Neural cell (in vitro differentiated cells): ENCODE results near the gene SAP30L. TPM values are rescaled to one million over a fixed set of nuclear protein-coding genes. Genes with fewer than 3 reads are reported as not detected.

Source experiments
- H2AFZ ChIP-seq: fragments of 200-600, 300-800 bp; sonication (generic), shearing (Covaris generic); 2 replicates; pipeline ENCODE4 v1.6.0; 2014; ENCODE audit warnings: low read depth, mild to moderate bottlenecking, antibody characterized with exemption, low read length, moderate library complexity
- H3F3A ChIP-seq: fragments of 200-600 bp; shearing (Covaris generic); 2 replicates; pipeline ENCODE4 v1.6.1; 2016; ENCODE audit warnings: mild to moderate bottlenecking, moderate library complexity, mixed read lengths, antibody characterized with exemption, low read length; ENCODE audit not compliant: insufficient read depth, poor library complexity, severe bottlenecking
- H3K27ac ChIP-seq: fragments of 200-600, 300-800 bp; sonication (generic), shearing (Covaris generic); 2 replicates; pipeline ENCODE4 v1.5.1; 2014; ENCODE audit warnings: mild to moderate bottlenecking, low read length, moderate library complexity
- H3K27me3 ChIP-seq: fragments of 300-800, 200-600 bp; sonication (generic), shearing (Covaris generic); 2 replicates; pipeline ENCODE4 v1.6.0; 2014; ENCODE audit warnings: mild to moderate bottlenecking, low read depth, low read length, moderate library complexity; ENCODE audit not compliant: insufficient read depth
- H3K36me3 ChIP-seq: fragments of 300-800, 200-600 bp; sonication (generic), shearing (Covaris generic); 2 replicates; pipeline ENCODE4 v1.5.1; 2014; ENCODE audit warnings: mild to moderate bottlenecking, antibody characterized with exemption, low read length, moderate library complexity; ENCODE audit not compliant: insufficient read depth
- H3K4me2 ChIP-seq: fragments of 300-800, 200-600 bp; sonication (generic), shearing (Covaris generic); 2 replicates; pipeline ENCODE4 v1.6.0; 2014; ENCODE audit warnings: mild to moderate bottlenecking, low read length
- H3K4me3 ChIP-seq: fragments of 300-800, 200-600 bp; sonication (generic), shearing (Covaris generic); 2 replicates; pipeline ENCODE4 v1.5.1; 2014; ENCODE audit warnings: mild to moderate bottlenecking, low read length, moderate library complexity
- H3K79me2 ChIP-seq: fragments of 200-600 bp; shearing (Covaris generic); replicated peaks from 2 replicates; pipeline ENCODE4 v1.6.0; 2014; ENCODE audit warnings: mild to moderate bottlenecking, low read length, moderate library complexity; ENCODE audit not compliant: insufficient read depth
- H3K9ac ChIP-seq: fragments of 300-800, 200-600 bp; sonication (generic), shearing (Covaris generic); 2 replicates; pipeline ENCODE4 v1.6.1; 2016; ENCODE audit warnings: mild to moderate bottlenecking, low read length, mixed read lengths
- H3K9me2 ChIP-seq: fragments of 200-600 bp; shearing (Covaris generic); 2 replicates; pipeline ENCODE4 v1.6.1; 2016; ENCODE audit warnings: mild to moderate bottlenecking, low read length, mixed read lengths; ENCODE audit not compliant: insufficient read depth
- H3K9me3 ChIP-seq: fragments of 200-600, 300-800 bp; sonication (generic), shearing (Covaris generic); 2 replicates; pipeline ENCODE4 v1.6.1; 2016; ENCODE audit warnings: mild to moderate bottlenecking, mixed run types, low read length, moderate library complexity, mixed read lengths
- H4K20me1 ChIP-seq: fragments of 200-600 bp; shearing (Covaris generic); 2 replicates; pipeline ENCODE4 v1.6.1; 2016; ENCODE audit warnings: mild to moderate bottlenecking, mixed run types; ENCODE audit not compliant: insufficient read depth
- EP300 ChIP-seq: fragments of 450-650 bp; conservative IDR thresholded peaks from 2 replicates; pipeline ENCODE4 v1.6.1; 2014; ENCODE audit warnings: antibody characterized with exemption, mild to moderate bottlenecking, moderate library complexity; ENCODE audit not compliant: poor library complexity, severe bottlenecking
- EZH2 ChIP-seq: fragments of 200-600, 300-800 bp; shearing (Covaris generic), sonication (generic); IDR thresholded peaks from 2 replicates; pipeline ENCODE4 v1.6.1; 2014; ENCODE audit warnings: antibody characterized with exemption, low read length, borderline replicate concordance, mild to moderate bottlenecking; ENCODE audit not compliant: insufficient read depth, poor library complexity, severe bottlenecking
- MXI1 ChIP-seq: fragments of 450-650 bp; conservative IDR thresholded peaks from 2 replicates; pipeline ENCODE4 v1.6.1; 2014; ENCODE audit warnings: antibody characterized with exemption, mild to moderate bottlenecking; ENCODE audit not compliant: poor library complexity, severe bottlenecking
- POLR2AphosphoS5 ChIP-seq: IDR thresholded peaks from 2 replicates; pipeline ENCODE4 v1.6.1; 2012
- RAD21 ChIP-seq: fragments of 450-650 bp; conservative IDR thresholded peaks from 2 replicates; pipeline ENCODE4 v1.6.1; 2014; ENCODE audit warnings: antibody characterized with exemption, mild to moderate bottlenecking, moderate library complexity
- SMC3 ChIP-seq: fragments of 450-650 bp; conservative IDR thresholded peaks from 2 replicates; pipeline ENCODE4 v1.6.1; 2014; ENCODE audit warnings: antibody characterized with exemption, mild to moderate bottlenecking, moderate library complexity; ENCODE audit not compliant: poor library complexity
- TAF1 ChIP-seq: IDR thresholded peaks from 2 replicates; pipeline ENCODE4 v1.6.1; 2012; ENCODE audit warnings: low read depth
- polyA plus RNA-seq: library from polyadenylated mRNA; depleted of rRNA; stranded (reverse); fragments of >200 nt; gene quantifications from 2 replicates; pipeline ENCODE4 v1.2.3, GENCODE V29; 2014
- TF ChIP-seq, protein P1 (sequence below): fragments of 450-650 bp; IDR thresholded peaks from 2 replicates; pipeline ENCODE4 v1.5.1; 2014; ENCODE audit warnings: antibody characterized with exemption, mild to moderate bottlenecking, moderate library complexity; ENCODE audit not compliant: poor library complexity, severe bottlenecking
- TF ChIP-seq, protein P2 (sequence below): IDR thresholded peaks from 2 replicates; pipeline ENCODE4 v1.6.1; 2012; ENCODE audit warnings: borderline replicate concordance

Gene SAP30L
- polyA plus RNA-seq, 1 donor from 2014 or later = 18.5 TPM

- Histone ChIP-seq H4K20me1 (no peaks in the 10 kb centered on the region), H3K79me2 (no peaks in the 10 kb centered on the region), H3K27me3 (peaks cover 31% of the 10 kb centered on the region), H3K9ac (no peak overlapping the region), H3K4me2 (no peak overlapping the region), H3K27ac (no peak overlapping the region), H3F3A (no peaks in the 10 kb centered on the region), H3K9me2 (no peaks in the 10 kb centered on the region), H3K36me3 (no peaks in the 10 kb centered on the region), H3K9me3 (no peaks in the 10 kb centered on the region), H2AFZ (no peak overlapping the region), H3K4me3 (no peak overlapping the region)
- TF ChIP-seq, protein P1, sequence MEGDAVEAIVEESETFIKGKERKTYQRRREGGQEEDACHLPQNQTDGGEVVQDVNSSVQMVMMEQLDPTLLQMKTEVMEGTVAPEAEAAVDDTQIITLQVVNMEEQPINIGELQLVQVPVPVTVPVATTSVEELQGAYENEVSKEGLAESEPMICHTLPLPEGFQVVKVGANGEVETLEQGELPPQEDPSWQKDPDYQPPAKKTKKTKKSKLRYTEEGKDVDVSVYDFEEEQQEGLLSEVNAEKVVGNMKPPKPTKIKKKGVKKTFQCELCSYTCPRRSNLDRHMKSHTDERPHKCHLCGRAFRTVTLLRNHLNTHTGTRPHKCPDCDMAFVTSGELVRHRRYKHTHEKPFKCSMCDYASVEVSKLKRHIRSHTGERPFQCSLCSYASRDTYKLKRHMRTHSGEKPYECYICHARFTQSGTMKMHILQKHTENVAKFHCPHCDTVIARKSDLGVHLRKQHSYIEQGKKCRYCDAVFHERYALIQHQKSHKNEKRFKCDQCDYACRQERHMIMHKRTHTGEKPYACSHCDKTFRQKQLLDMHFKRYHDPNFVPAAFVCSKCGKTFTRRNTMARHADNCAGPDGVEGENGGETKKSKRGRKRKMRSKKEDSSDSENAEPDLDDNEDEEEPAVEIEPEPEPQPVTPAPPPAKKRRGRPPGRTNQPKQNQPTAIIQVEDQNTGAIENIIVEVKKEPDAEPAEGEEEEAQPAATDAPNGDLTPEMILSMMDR = no peak
- TF ChIP-seq EP300 (no peak), RAD21 (no peak), SMC3 (no peak), EZH2 (no peak), TAF1 (no peak), MXI1 (no peak), POLR2AphosphoS5 (no peak)
- TF ChIP-seq, protein P2, sequence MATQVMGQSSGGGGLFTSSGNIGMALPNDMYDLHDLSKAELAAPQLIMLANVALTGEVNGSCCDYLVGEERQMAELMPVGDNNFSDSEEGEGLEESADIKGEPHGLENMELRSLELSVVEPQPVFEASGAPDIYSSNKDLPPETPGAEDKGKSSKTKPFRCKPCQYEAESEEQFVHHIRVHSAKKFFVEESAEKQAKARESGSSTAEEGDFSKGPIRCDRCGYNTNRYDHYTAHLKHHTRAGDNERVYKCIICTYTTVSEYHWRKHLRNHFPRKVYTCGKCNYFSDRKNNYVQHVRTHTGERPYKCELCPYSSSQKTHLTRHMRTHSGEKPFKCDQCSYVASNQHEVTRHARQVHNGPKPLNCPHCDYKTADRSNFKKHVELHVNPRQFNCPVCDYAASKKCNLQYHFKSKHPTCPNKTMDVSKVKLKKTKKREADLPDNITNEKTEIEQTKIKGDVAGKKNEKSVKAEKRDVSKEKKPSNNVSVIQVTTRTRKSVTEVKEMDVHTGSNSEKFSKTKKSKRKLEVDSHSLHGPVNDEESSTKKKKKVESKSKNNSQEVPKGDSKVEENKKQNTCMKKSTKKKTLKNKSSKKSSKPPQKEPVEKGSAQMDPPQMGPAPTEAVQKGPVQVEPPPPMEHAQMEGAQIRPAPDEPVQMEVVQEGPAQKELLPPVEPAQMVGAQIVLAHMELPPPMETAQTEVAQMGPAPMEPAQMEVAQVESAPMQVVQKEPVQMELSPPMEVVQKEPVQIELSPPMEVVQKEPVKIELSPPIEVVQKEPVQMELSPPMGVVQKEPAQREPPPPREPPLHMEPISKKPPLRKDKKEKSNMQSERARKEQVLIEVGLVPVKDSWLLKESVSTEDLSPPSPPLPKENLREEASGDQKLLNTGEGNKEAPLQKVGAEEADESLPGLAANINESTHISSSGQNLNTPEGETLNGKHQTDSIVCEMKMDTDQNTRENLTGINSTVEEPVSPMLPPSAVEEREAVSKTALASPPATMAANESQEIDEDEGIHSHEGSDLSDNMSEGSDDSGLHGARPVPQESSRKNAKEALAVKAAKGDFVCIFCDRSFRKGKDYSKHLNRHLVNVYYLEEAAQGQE = no peak
Measured at GRCh38 chr5:154465169-154465568, 19.4 kb downstream of the SAP30L start.

- peaks cover 40% of the 10 kb centered on the region for H3K27me3 ChIP-seq
- no peaks in the 10 kb centered on the region for H4K20me1 ChIP-seq
- no peak for TF ChIP-seq POLR2AphosphoS5
- TF ChIP-seq TAF1 = no peak
- TF ChIP-seq SMC3 = no peak
- TF ChIP-seq EZH2 = no peak
- TF ChIP-seq, protein P1 = no peak
- no peak for TF ChIP-seq RAD21
- TF ChIP-seq EP300 = no peak
- TF ChIP-seq, protein P2 = no peak
- no peak for TF ChIP-seq MXI1
- H3F3A ChIP-seq = no peaks in the 10 kb centered on the region
- no peaks in the 10 kb centered on the region for H3K36me3 ChIP-seq
- no peak overlapping the region for H3K4me2 ChIP-seq
- no peaks in the 10 kb centered on the region for H3K9me3 ChIP-seq
- H2AFZ ChIP-seq = no peak overlapping the region
- no peak overlapping the region for H3K4me3 ChIP-seq
- no peaks in the 10 kb centered on the region for H3K9me2 ChIP-seq
- H3K9ac ChIP-seq = no peak overlapping the region
- H3K27ac ChIP-seq = no peak overlapping the region
- H3K79me2 ChIP-seq = no peaks in the 10 kb centered on the region
Measured at GRCh38 chr5:154466147-154466546, 20.4 kb downstream of the SAP30L start.
